Umbilical cord (tissue), 2 donors: ENCODE data around the gene PRPS1L1. TPM values are rescaled to one million over a fixed set of nuclear protein-coding genes. Genes with fewer than 3 reads are reported as not detected.

ENCODE experiments used
- DNase-seq: peaks from one replicate; pipeline ENCODE4 v3.0.0-alpha.2; 2015; ENCODE audit warnings: low spot score
- total RNA-seq: library from RNA; depleted of rRNA; stranded (reverse); fragments of >200 nt; gene quantifications from one replicate; pipeline ENCODE4 v1.2.3, GENCODE V29; 2014; ENCODE audit warnings: low replicate concordance; ENCODE audit not compliant: insufficient read depth

Gene PRPS1L1
- total RNA-seq, 1 donor from 2014 or later: 3.9 TPM

GRCh38 chr7:18016547-18017444 lies 10.8 kb downstream of the PRPS1L1 start:
- DNase-seq: no peak

- DNase-seq: no peak
These were observed 13.7 kb downstream of the PRPS1L1 start for GRCh38 chr7:18013936-18014335.

GRCh38 chr7:18004372-18004771 lies 23.3 kb downstream of the PRPS1L1 start:
- no peak for DNase-seq

- no peak for DNase-seq
These were observed 24.2 kb downstream of the PRPS1L1 start for GRCh38 chr7:18003286-18003994.

GRCh38 chr7:17998692-17999091 lies 29.0 kb downstream of the PRPS1L1 start:
- no peak for DNase-seq

GRCh38 chr7:17996442-17997223 lies 31.0 kb downstream of the PRPS1L1 start:
- DNase-seq: no peak

- no peak for DNase-seq
These were observed 31.6 kb downstream of the PRPS1L1 start for GRCh38 chr7:17996040-17996439.

- no peak for DNase-seq
These were observed 33.4 kb downstream of the PRPS1L1 start for GRCh38 chr7:17994079-17994850.

GRCh38 chr7:17991866-17992648 lies 35.6 kb downstream of the PRPS1L1 start:
- DNase-seq: no peak

GRCh38 chr7:17990761-17991160 lies 36.9 kb downstream of the PRPS1L1 start:
- DNase-seq: no peak

- DNase-seq: no peak
These were observed 38.1 kb downstream of the PRPS1L1 start for GRCh38 chr7:17989546-17989945.

GRCh38 chr7:17988858-17989257 lies 38.8 kb downstream of the PRPS1L1 start:
- DNase-seq: no peak

GRCh38 chr7:17988141-17988540 lies 39.5 kb downstream of the PRPS1L1 start:
- DNase-seq: no peak

- peak; percentile 73 for DNase-seq
These were observed 40.8 kb downstream of the PRPS1L1 start for GRCh38 chr7:17986851-17987250.

GRCh38 chr7:17985473-17986239 lies 42.0 kb downstream of the PRPS1L1 start:
- DNase-seq: no peak

GRCh38 chr7:17984288-17984687 lies 43.4 kb downstream of the PRPS1L1 start:
- DNase-seq: no peak

- DNase-seq: peak; percentile 67
These were observed 44.2 kb downstream of the PRPS1L1 start for GRCh38 chr7:17983221-17984062.

- DNase-seq: no peak
These were observed 50.7 kb downstream of the PRPS1L1 start for GRCh38 chr7:17976952-17977351.
